ENCODE measurements around the gene TRIM25. TPM values are rescaled to one million over a fixed set of nuclear protein-coding genes. Genes with fewer than 3 reads are reported as not detected.
A peak's percentile ranks its signal among the peaks of the same experiment; 100 is the strongest.

The TRIM25 gene
- total and polyA plus RNA-seq, 5 experiments from 2014 or later, result 5.1 to 63.9 (median 5.4) TPM

DNA sequence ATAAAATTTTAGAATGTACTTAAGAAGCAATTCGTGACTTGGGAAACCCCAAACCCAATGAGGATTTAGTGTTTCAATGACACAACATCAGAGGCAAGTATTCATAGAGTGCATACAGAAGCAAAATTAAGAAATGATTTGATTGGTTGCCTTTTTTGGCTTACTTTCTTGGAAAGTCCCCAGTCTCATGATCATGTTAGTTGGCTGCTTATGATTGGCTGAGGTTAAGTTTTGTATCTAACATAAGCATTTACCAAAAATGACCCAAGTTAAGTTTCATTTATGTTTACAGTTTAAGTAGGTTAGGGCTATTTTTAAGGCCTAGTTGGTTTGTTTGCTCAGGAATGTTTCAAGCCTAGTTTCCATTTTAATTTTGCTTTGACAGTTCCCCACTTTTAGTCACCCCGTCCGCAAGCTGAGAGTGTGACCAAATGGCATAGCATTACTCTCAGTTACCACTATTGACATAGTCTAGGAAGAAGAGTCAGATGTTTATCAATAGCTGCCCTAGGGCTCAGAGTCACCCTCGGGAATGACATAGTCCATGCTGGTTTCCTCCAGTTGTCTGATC is 43.7 kb downstream of the TRIM25 start:
- POLR2A ChIA-PET, result interaction anchor here (0.8 kb wide), 1 partner anchor 18 kb away, joined by 3 read pairs; no protein-coding TSS in a partner anchor
- Mint-ChIP-seq H3K27ac (peak overlapping the region in 3 of 10 donors; percentile 40 to 42 (median 40)), H3K36me3 (peaks cover 0 to 8% (median 0%) of the 10 kb centered on the region in 3 donors), H3K27me3 (peaks cover 0 to 22% (median 5%) of the 10 kb centered on the region in 5 donors), H3K9me3 (no peaks in the 10 kb centered on the region), H3K4me1 (peaks cover 0 to 4% (median 0%) of the 10 kb centered on the region in 4 donors), H3K4me3 (no peak overlapping the region)
- ATAC-seq (no peak), DNase-seq (no peak)

- DNase-seq (no peak), ATAC-seq (no peak)
- H3K4me3 Mint-ChIP-seq, result no peak overlapping the region
- H3K36me3 Mint-ChIP-seq, result peaks cover 0 to 19% (median 0%) of the 10 kb centered on the region in 3 donors
- H3K27me3 Mint-ChIP-seq, result peaks cover 0 to 8% (median 0%) of the 10 kb centered on the region in 5 donors
- no peaks in the 10 kb centered on the region for H3K9me3 Mint-ChIP-seq
- POLR2A ChIA-PET, result no interaction called here
- H3K4me1 Mint-ChIP-seq, result peaks cover 0 to 4% (median 0%) of the 10 kb centered on the region in 4 donors
- H3K27ac Mint-ChIP-seq, result peak overlapping the region in 2 of 10 donors; percentile 35 to 41
Observed at GRCh38 chr17:56868716-56869115, 45.1 kb downstream of the TRIM25 start.

DNA sequence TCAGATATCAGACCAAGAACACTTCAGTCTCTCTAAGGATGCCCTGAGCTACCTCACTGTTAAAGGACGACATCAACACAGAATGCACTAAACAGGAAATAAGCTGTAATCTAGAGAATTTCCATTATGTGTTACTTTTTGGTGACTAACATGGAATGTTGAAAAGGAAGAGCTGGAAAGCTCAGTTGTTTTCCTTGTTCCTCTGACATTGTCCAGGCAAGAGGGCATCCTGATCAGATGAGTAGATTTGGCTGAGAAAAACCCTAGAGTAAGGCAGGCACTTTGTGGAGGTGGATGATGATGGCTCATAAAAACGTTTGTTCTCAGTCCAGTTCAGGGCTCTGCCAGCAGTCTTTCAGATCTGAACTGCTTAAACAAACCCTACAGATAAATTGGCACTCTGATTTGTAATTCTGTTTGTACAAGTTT is 45.9 kb downstream of the TRIM25 start:
- DNase-seq (no peak), ATAC-seq (no peak)
- POLR2A ChIA-PET, result interaction anchor here (0.6 to 0.7 kb wide), 2 partner anchors 93 to 225 kb away, joined by 4 to 5 read pairs; partner anchors contain the start of gene COIL
- H3K27ac Mint-ChIP-seq, result peak overlapping the region in 4 of 10 donors; percentile 11 to 63 (median 52)
- no peak overlapping the region for H3K4me3 Mint-ChIP-seq
- peaks cover 0 to 24% (median 0%) of the 10 kb centered on the region in 3 donors for H3K36me3 Mint-ChIP-seq
- no peaks in the 10 kb centered on the region for H3K9me3 Mint-ChIP-seq
- H3K27me3 Mint-ChIP-seq, result peaks cover 0 to under 1% (median 0%) of the 10 kb centered on the region in 5 donors
- peaks cover 0 to 4% (median 0%) of the 10 kb centered on the region in 4 donors for H3K4me1 Mint-ChIP-seq

DNA sequence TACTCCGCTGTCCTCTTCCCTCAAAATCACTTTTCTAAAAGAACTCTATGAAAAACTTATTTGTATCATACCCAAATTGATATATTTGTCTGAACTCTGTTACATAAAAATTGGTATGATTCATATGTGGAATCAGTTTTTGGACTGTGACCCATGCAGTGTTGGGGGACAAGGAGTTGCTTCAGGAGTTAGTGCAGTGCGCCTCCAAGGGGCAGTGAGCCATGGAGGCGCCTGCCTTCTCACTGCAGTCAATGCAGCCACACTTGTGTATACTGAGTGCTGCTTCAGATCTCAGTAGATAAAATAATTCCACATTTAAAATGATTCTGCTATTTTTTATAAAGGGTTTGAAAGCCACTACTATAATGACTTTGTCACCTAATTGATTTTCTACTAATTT is 47.4 kb downstream of the TRIM25 start:
- no peak overlapping the region for H3K4me3 Mint-ChIP-seq
- H3K27me3 Mint-ChIP-seq, result no peaks in the 10 kb centered on the region
- peaks cover 0 to 38% (median 0%) of the 10 kb centered on the region in 3 donors for H3K36me3 Mint-ChIP-seq
- peak in 2 of 10 donors; percentile 6 to 11 for DNase-seq
- peak; percentile 48 to 56 for ATAC-seq
- peaks cover 0 to 4% (median 0%) of the 10 kb centered on the region in 4 donors for H3K4me1 Mint-ChIP-seq
- POLR2A ChIA-PET, result no interaction called here
- H3K9me3 Mint-ChIP-seq, result no peaks in the 10 kb centered on the region
- no peak overlapping the region for H3K27ac Mint-ChIP-seq

DNA sequence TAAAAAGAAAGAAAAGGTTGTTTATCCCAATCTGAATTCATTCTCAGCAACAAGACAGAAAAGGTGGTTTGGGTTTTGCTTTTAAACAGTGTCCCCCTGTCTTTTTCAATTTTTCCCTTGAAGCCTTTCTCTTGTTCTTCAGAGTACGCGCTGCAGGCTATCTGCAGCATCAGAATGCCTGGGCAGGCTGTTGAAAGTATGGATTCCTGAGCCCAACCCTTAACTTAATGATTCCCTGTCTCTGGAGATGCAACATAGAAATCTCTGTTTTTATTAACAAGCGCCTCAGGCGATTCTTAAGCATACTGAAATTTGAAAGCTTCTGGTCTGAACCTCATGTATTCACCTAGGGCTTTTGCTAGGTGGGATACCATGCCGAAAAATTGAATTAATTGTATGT is 47.8 kb downstream of the TRIM25 start:
- ATAC-seq (no peak), DNase-seq (no peak)
- H3K27ac Mint-ChIP-seq, result peak overlapping the region in 1 of 10 donors; percentile 43
- H3K4me1 Mint-ChIP-seq, result peaks cover 0 to 4% (median 0%) of the 10 kb centered on the region in 4 donors
- H3K4me3 Mint-ChIP-seq, result no peak overlapping the region
- peaks cover 0 to 42% (median 0%) of the 10 kb centered on the region in 3 donors for H3K36me3 Mint-ChIP-seq
- no peaks in the 10 kb centered on the region for H3K27me3 Mint-ChIP-seq
- POLR2A ChIA-PET, result no interaction called here
- H3K9me3 Mint-ChIP-seq, result no peaks in the 10 kb centered on the region

DNA sequence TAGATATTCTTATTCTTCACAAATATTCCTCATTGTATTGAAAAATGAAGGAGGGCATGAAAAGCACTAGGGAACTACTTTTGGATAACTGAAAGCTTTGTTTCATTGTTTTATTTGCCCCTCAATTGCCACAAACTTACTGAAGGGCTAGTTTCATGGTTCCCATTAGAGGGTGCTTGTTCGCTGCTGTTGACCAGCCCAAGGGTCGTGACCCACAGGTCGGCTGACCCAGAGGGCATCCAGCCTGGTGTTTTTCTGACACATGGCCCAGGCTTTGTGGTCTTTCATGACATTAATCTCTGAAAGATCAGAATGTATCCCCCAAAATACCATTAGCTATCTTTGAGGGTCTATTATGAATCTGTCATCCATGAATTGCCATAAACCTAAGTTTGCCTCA is 49.9 kb downstream of the TRIM25 start:
- H3K9me3 Mint-ChIP-seq, result no peaks in the 10 kb centered on the region
- ATAC-seq (no peak), DNase-seq (no peak)
- peaks cover 0 to 58% (median 2%) of the 10 kb centered on the region in 3 donors for H3K36me3 Mint-ChIP-seq
- H3K27ac Mint-ChIP-seq, result peak overlapping the region in 1 of 10 donors; percentile 32
- no peak overlapping the region for H3K4me3 Mint-ChIP-seq
- POLR2A ChIA-PET, result no interaction called here
- H3K4me1 Mint-ChIP-seq, result peaks cover 0 to 2% (median 0%) of the 10 kb centered on the region in 4 donors
- H3K27me3 Mint-ChIP-seq, result no peaks in the 10 kb centered on the region

- Mint-ChIP-seq H3K4me1 (peaks cover 0 to 2% (median 0%) of the 10 kb centered on the region in 4 donors), H3K36me3 (peaks cover 0 to 72% (median 8%) of the 10 kb centered on the region in 3 donors), H3K4me3 (no peak overlapping the region), H3K27me3 (no peaks in the 10 kb centered on the region), H3K27ac (no peak overlapping the region), H3K9me3 (no peaks in the 10 kb centered on the region)
- POLR2A ChIA-PET, result interaction anchor here (0.7 to 1.7 kb wide), 2 partner anchors 24 to 27 kb away, joined by 3 to 4 read pairs; partner anchors contain the start of gene DGKE
- ATAC-seq (no peak), DNase-seq (no peak)
Observed at GRCh38 chr17:56861899-56862298, 52.0 kb downstream of the TRIM25 start.

GRCh38 chr17:56851008-56851407 is 62.8 kb downstream of the TRIM25 start:
- Mint-ChIP-seq H3K9me3 (no peaks in the 10 kb centered on the region), H3K27ac (peak overlapping the region; percentile 1 to 85 (median 35)), H3K27me3 (no peaks in the 10 kb centered on the region), H3K4me3 (peak overlapping the region in 7 of 10 donors; percentile 8 to 63 (median 27)), H3K4me1 (peaks cover 12 to 29% (median 24%) of the 10 kb centered on the region in 4 donors), H3K36me3 (peaks cover 0 to 73% (median 23%) of the 10 kb centered on the region in 3 donors)
- peak in 3 of 10 donors; percentile 10 to 46 (median 41) for DNase-seq
- ATAC-seq, result peak; percentile 88 to 94
- POLR2A ChIA-PET, result interaction anchor here (0.8 to 2.8 kb wide), 3 partner anchors 13 to 64 kb away, joined by 3 to 8 read pairs (median 4); partner anchors contain the start of genes C17orf67 and DGKE

GRCh38 chr17:56850591-56850990 is 63.3 kb downstream of the TRIM25 start:
- Mint-ChIP-seq H3K27me3 (no peaks in the 10 kb centered on the region), H3K9me3 (no peaks in the 10 kb centered on the region), H3K27ac (peak overlapping the region; percentile 1 to 85 (median 34)), H3K4me3 (peak overlapping the region in 6 of 10 donors; percentile 8 to 63 (median 28)), H3K36me3 (peaks cover 0 to 71% (median 22%) of the 10 kb centered on the region in 3 donors), H3K4me1 (peaks cover 12 to 29% (median 24%) of the 10 kb centered on the region in 4 donors)
- peak in 1 of 2 donors; percentile 14 for ATAC-seq
- POLR2A ChIA-PET, result interaction anchor here (0.8 to 2.8 kb wide), 4 partner anchors 12 to 64 kb away, joined by 3 to 8 read pairs (median 6); partner anchors contain the start of genes C17orf67 and DGKE
- no peak for DNase-seq

DNA sequence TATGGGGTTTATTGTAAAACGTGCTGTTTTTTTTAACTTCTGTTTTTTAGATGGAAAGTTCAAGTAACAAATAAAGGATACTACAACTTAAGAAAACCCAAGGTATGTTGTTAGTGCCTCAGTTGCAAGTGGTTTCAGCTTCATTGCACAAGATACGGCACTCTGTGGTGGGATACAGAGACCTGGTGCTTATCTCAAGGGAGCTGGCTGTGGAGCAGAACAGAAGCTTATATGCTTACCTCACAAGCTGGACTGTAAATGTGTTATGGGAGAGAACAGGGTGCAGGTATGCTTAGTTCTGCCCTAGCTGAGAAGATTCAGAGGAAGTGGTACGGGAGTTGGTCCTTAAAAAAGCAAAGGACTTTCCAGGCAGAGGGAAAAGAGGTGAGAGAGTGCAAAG is 64.7 kb downstream of the TRIM25 start:
- POLR2A ChIA-PET, result no interaction called here
- Mint-ChIP-seq H3K9me3 (no peaks in the 10 kb centered on the region), H3K4me3 (no peak overlapping the region), H3K27ac (peak overlapping the region in 1 of 10 donors; percentile 81), H3K36me3 (peaks cover 0 to 72% (median 19%) of the 10 kb centered on the region in 3 donors), H3K4me1 (peaks cover 12 to 29% (median 24%) of the 10 kb centered on the region in 4 donors), H3K27me3 (no peaks in the 10 kb centered on the region)
- DNase-seq, result no peak
- no peak for ATAC-seq

- no peaks in the 10 kb centered on the region for H3K9me3 Mint-ChIP-seq
- DNase-seq (no peak), ATAC-seq (no peak)
- H3K4me3 Mint-ChIP-seq, result no peak overlapping the region
- POLR2A ChIA-PET, result no interaction called here
- no peak overlapping the region for H3K27ac Mint-ChIP-seq
- peaks cover 0 to 68% (median 23%) of the 10 kb centered on the region in 3 donors for H3K36me3 Mint-ChIP-seq
- H3K27me3 Mint-ChIP-seq, result no peaks in the 10 kb centered on the region
- H3K4me1 Mint-ChIP-seq, result peaks cover 14 to 32% (median 24%) of the 10 kb centered on the region in 4 donors
Observed at GRCh38 chr17:56847106-56847505, 66.7 kb downstream of the TRIM25 start.

DNA sequence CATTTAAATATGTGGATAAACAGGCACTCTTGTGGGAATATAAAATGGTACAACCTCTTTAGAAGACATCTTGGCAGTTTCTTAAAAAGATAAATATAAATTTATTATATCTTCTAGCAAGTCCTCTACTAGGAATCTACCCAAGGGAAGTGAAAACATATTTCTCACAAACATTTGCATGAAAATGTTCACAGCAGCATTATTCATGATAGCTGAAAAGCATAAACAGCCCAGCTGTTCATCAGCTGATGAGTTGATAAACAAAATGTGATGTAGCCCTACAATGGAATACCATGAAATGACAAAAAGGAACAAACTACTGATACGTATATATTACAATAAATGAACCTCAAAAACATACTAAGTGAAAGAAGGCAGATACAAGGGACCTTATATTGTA is 67.9 kb downstream of the TRIM25 start:
- ATAC-seq, result no peak
- Mint-ChIP-seq H3K27me3 (no peaks in the 10 kb centered on the region), H3K9me3 (no peaks in the 10 kb centered on the region), H3K4me1 (peaks cover 9 to 25% (median 17%) of the 10 kb centered on the region in 4 donors), H3K36me3 (peaks cover 0 to 61% (median 19%) of the 10 kb centered on the region in 3 donors), H3K4me3 (no peak overlapping the region), H3K27ac (peak overlapping the region in 1 of 10 donors; percentile 31)
- DNase-seq, result no peak
- POLR2A ChIA-PET, result no interaction called here

GRCh38 chr17:56842577-56842976 is 71.3 kb downstream of the TRIM25 start:
- Mint-ChIP-seq H3K27ac (peak overlapping the region in 1 of 10 donors; percentile 15), H3K27me3 (no peaks in the 10 kb centered on the region), H3K9me3 (no peaks in the 10 kb centered on the region), H3K4me1 (peaks cover 8 to 26% (median 19%) of the 10 kb centered on the region in 4 donors), H3K4me3 (no peak overlapping the region), H3K36me3 (peaks cover 0 to 55% (median 11%) of the 10 kb centered on the region in 3 donors)
- ATAC-seq (no peak), DNase-seq (no peak)
- POLR2A ChIA-PET, result interaction anchor here (1.0 kb wide), 1 partner anchor 10 kb away, joined by 4 read pairs; no protein-coding TSS in a partner anchor
